HG02973 (cell line): ENCODE measurements around the gene SEC31B.

Source experiments
- ATAC-seq: cut with Tn5 transposase; IDR thresholded peaks from one replicate; pipeline ENCODE4 v1.9.1; 2021; ENCODE audit warnings: moderate library complexity; ENCODE audit not compliant: unreplicated experiment

The SEC31B gene

DNA sequence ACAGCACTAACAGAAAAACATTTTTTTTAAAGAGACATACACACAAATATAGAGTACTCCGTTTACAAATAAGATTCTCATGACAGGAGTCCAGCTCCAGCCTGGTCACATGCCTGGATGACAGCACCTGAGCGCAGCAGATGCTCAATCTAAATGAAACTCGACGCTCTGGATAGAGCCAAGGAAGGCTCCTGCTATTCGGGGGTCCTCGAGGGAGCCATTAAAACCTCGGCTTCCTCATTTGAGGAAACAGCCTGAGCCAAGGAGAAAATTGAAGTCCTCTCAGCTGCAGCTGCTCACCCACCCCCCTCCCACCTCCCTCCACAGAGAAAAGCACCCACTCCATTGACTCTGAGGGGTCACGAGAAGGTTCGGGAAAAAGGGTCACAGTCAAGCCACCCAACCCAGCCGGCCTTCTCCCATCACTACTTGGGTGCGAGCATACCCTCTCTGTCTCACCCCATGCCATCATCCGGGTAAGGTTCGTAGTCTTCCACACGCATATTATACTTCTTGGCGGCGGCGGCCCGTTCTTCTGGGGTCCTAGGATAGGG, 9.3 kb upstream of the SEC31B start:
- no peak for ATAC-seq

DNA sequence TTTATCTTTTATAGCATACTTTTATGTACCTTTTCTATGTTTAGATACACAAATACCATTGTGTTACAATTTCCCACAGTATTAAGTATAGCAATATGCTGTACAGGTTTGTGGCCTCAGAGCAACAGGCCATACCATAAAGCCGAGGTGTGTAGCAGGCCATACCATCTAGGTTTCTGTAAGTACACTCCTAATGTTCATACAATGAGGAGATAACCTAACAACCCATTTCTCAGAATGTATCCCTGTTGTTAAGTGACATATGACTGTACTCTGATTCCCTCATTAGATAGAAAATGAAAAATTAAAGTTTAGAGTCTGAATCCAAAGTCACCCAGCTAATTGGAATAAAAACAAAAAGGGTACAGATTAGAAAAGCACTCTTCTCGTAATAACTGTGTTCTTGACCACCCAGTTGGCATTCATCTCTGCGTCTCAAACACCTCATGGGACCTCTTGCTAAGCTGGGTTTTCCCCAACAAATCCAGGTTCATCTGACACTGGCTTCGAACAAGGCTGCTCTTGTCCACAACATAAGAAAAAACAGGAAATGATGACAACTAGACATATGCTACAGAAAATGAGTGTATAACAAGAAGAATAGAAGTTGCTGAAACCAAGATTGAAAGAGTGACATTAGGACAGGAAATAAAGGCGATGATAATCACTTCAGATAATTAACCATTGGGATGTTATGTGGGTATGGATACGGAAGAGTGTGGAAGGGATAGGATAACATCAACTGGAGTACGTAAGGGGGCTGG, 8.6 kb upstream of the SEC31B start:
- ATAC-seq = no peak

DNA sequence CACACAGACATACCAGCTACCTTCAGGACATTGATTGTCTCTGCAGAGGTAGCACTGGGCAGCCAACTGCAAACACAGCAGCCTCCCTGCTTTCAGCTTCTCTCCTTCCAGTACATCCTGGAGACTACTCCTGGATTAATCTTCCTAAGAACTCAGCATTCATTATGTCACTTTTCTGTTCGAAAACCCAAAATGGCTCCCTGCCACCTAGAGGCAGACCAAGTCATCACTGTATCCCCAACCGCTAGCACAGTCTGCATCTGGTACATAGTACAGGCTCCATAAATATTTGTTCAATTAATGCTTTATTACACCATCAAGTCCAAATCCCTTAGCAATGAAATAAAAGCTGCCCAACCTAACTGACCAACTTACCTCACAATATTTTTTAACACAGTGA, 5.0 kb upstream of the SEC31B start:
- ATAC-seq = no peak

DNA sequence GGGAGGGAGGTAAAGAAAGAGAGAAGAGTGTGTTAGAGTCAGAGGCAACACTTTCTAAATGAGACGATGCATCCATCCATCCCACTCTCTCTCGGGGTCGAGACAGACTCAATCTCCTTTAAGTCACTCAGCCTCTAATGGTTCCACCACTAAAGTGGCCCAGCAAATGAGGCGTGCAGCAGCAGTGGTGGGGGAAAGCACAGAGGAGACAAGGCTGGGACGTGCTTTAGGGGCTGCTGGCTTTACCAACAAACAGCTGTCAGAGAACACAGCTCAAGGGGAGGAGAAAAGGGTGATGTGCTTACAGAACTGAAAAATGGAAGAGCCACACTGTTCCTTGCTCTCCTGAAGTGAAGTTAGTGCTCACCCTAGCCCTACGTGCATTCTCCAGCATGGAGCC, 4.5 kb upstream of the SEC31B start:
- ATAC-seq = no peak

DNA sequence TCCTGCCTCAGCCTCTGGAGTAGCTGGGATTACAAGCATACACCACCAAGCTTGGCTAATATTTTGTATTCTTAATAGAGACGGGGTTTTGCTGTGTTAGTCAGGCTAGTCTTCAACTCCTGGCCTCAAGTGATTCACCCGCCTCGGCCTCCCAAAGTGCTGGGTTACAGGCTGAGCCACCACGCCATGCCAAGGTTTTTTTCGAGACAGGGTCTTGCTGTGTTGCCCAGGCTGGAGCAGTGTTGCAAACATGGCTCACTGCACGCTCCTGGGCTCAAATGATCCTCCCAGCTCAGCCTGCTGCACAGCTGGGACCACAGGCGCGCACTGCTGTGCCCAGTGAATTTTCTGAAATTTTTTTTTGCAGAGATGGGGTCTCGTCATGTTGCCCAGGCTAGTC, 3.3 kb upstream of the SEC31B start:
- no peak for ATAC-seq

DNA sequence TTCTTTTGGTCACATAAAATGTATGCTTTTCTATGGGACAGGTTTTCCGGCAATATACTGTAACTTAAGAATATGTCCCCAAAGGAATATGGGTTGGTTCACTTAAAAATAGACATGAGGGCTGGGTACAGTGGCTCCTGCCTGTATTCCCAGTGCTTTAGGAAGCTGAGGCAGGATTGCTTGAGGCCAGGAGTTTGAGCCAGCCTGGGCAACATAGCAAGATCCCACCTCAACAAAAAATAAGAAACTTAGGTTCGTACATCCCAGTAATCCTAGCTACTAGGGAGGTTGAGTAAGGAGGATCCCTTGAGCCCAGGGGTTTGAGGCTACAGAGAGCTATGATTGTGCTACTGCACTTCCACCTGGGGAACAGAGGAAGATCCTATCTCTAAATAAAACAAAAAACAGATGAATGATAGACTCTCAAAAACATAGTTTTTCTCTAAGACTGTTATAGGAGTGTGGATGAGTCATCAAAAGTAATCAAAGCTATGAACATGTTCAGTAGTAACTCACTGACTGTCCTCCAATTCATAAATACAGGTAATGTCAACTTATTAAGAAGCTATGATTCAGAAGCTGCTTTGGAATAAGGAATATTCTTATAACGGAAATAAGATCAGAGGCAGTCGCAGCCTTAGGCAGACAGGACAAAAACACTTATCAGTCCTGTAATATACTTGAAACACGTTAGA, 2.6 kb upstream of the SEC31B start:
- no peak for ATAC-seq

DNA sequence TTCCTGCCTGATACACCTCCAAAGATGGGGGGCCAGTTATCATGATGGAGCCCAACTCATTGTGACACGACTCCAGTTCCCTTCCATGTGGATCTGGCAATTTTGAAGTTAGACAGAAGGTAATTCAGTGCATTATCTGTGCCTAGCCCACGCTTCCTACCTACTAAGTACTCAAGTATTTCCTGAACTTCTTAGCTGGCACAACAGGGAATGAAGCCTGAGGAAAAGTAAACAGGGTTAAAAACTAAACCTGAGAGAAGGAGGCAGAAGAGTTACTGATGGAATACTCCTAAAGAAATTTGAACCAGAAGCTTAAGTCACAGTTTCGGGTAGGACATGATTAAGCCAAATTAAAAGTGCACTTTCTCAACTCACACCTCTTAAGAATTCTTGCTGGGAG, 1.1 kb upstream of the SEC31B start:
- no peak for ATAC-seq

DNA sequence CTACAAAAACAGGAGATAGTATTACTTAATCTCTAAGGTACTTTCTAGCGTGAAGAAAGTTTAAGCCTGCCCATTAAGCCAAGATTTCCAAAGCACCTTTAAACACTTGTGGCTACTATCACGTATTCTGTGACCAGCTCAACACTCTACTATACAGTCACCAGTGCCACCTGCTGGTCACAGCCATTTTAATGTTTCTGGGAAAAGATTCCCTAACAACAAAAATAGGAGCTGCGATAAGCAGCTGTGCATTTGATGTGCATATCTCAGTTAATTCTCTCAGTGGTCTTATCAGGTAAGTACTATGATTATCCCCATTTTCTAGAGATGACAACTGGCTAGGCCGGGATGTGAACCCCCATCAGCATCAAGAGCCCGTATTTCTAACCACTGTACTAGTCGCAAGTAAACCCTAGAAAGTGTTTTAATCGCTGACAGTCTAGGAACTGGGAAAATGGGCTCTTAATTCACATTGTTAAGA, 860 bp downstream of the SEC31B start:
- ATAC-seq = no peak

DNA sequence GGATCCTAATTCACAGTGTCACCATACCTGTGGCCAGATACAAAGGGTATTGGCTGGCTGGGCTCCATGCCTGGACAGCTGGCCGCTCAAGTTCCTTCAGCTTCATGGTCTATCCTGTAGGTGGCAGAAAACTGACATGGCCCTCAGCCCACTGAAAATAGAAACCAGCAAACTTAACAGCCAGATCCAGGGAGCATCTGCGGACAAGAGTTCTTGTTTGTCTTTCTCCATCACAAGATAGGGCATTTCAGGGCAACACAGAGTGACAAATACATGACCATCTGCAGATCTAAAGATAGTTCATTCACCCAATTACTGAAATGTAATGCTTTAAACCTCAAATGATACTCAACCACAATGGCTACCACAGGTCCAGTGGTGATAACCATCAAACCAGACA, 2.8 kb downstream of the SEC31B start:
- ATAC-seq = no peak

DNA sequence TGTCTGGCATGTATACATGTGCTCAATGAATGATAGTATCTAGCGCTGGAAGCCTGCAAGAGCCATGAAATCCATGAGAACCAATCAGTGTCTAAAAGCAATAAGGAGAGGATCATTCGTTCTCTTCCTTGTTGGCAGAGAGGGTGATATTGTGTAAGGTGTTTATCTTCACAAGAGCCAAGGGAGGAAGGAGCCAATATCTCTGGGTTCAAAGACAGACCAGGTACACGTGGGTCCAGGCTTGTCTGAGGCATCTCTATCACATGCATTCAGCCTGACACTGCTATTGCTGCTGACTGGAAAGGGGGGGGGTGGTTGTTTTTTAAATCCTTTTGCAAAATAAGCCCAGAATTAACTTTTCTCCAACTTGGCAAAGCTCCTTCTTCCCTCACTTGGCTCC, 4.0 kb downstream of the SEC31B start:
- ATAC-seq = no peak

DNA sequence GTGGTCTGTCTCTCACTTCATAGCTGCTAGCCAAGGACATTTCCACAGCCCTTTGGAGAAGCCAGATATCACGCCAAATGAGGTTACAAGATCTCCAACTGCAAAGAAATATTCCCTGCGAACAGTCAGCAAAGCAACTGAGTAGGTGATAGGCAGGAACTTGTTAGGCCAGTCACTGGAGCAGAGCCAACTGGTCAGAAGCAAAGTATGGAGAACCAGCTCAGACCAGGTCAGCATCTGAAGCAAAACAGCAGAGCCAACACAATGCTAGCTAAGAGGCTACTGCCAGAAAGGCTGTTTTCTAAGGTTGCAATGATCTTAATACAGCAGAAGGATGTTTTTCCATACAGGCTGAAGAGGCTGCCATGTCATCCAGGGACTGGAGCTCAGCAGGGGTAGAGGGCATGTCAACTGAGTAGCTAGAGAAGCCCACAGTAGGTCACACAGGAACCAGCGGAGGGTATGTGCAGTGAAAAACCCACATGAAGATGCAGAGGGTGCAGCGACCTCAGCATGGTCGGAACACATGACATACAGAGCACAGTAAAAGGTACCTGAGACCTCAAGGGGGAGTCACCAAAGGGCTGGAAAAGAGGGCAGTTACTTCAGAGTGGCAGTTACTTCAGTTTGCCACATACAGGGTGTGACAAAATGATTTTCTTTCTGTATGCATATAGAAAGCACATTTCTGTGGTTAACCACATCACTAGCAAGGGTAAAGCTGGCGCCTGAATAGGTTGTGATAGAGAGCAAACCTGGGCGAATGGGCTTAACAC, 8.9 kb downstream of the SEC31B start:
- no peak for ATAC-seq

DNA sequence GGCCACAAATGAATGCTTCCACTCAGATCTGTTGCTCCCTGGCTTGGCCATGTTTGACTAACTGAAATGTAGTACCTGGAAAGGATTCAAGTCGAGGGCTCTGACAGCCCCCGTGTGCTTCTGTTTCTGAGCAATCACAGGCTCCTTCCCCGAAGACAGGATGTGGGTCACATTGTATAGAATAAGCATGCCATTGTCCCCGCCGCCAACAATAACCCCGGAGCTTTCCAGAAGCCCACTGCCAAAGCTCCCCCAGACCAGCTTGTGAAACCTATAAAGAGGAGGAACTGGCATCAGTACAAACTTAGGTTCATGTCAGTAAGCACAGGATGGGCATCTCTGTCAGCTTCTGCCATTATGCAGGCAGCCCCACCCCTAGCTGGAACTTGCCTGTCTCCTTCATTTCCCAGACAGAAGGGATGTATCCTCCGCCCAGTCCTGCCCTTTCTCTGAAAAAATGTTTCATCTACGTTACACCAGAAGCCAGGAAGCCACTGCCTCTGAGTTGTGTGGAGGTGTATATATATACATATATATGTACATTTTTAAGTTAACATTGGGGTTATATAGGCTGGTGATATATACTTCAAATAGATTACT, 10.3 kb downstream of the SEC31B start:
- ATAC-seq = no peak

DNA sequence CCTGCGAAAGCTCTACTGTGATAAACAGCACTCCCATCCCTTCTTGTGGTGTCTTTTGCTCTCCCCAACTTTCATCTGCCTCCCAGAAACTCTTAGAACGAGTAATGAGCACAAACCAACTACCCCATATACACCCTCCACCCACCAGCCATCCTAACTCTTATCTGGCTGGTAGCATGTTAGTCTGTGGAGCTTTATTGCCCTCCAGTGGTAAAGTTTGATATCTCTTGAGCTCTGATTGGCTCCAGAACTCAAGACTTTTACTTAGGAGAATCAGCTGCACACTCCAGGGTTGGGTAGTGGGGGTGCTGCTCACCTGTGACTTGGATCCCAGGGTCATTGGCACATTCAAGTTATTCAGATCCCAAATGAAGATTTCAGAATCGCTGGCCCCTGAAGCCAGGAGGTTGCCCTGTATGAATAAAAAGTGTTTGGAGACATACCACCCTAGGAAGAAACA, 10.9 kb downstream of the SEC31B start:
- ATAC-seq = no peak

DNA sequence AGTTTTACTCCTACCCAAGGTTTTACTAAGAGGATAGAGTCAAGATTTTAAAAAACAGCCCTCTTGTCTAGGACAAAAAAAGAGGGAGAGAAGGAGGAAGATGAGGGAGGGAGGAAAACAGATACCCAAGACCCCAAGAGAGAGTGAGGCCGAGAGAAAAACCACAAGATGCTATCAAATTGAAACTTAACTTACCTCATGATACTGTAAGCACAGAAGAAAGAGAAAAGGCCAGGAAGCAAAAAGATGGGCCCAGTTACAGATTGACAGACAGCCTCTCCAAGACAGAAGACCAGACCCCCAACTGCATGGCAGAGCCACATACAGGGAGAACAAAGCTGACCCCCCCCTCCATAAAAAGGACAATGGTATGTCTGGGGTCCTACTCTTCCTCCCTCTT, 11.4 kb downstream of the SEC31B start:
- ATAC-seq = no peak

DNA sequence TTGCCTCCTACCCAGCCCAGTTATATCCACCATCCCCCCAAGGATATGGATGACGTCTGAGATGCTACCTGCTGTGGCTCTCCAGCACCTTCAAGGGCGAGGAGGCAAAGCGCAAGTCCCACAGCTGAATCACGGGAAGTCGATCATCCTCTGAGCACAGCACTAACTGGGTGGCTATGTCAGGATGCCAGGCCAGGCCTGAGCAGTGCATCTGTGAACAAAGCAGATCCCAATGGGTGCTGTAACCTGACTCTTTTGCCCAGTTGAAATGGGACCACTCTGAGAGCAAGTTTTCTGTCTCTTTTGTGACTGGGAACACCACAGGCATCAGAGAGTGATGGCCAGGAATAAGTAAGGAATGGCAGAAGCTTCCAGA, 12.3 kb downstream of the SEC31B start:
- no peak for ATAC-seq

DNA sequence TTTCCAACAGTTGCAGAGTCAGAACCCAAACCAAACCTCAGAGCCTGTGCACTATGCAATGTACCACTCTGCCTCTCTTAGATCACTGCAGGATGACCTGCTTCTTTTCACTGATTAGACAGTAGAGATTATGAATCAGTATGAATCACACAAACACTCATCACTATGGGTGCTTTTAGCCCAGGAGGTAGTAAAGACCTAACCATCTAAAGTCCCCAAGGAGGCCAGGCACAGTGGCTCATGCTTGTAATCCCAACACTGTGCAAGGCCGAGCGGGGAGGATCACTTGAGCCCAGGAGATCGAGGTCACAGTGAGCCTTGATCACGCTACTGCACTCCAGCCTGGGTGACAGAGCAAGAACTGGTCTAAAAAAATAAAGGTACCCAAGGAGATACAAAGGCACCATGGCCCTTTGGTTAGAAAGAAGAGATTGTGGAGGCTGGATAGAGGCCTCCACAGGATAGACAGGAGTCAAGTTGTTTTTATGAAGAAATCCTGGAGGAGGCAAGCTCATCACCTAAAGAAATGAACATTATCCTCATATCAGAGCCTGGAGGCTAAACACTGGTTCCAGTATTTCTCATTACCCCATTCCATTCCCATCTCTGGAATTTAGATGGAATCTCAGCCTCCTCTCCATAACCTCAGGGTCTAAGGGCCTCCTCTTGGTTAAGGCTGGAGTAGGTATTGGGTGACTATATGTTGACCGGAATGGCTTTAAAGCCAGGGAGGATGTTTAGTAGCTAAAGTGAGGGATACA, 12.9 kb downstream of the SEC31B start:
- no peak for ATAC-seq

DNA sequence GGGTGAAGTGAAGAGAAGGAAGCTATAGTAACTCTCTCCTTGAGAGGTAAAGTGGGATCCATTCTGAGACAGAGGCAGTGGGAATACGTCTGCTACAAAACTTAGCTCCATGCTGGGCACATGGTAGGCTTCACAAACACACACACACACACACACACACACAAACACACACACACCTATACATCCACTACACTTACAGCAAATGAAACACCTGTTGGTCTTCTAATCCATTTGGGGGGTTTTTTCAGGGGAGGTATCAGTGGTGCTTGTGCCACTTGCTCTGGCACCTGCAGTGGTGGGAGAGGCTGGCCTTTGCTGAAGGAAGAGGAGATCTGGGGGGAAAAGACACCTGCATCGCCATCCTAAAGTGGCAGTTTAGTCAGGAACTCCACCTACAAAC, 14.5 kb downstream of the SEC31B start:
- ATAC-seq = no peak

DNA sequence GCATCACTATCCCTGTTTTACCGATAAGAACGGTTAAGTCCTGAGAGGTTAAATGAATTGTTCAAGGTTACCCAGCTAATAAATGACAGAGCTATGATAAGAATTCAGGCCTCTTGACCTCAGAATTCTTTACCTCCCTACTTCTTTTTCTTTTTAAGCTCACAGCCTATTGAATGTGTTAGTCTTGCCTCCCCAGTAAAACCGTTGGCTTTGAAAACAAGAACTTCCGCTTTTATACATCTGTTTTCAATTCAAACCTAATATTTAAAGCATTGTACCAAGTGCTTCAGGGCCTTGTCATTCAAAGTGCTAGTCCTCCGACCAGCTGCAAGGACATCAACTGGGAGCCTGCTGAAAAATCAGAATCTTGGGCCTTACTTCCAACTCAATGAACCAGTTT, 15.6 kb downstream of the SEC31B start:
- ATAC-seq = no peak

DNA sequence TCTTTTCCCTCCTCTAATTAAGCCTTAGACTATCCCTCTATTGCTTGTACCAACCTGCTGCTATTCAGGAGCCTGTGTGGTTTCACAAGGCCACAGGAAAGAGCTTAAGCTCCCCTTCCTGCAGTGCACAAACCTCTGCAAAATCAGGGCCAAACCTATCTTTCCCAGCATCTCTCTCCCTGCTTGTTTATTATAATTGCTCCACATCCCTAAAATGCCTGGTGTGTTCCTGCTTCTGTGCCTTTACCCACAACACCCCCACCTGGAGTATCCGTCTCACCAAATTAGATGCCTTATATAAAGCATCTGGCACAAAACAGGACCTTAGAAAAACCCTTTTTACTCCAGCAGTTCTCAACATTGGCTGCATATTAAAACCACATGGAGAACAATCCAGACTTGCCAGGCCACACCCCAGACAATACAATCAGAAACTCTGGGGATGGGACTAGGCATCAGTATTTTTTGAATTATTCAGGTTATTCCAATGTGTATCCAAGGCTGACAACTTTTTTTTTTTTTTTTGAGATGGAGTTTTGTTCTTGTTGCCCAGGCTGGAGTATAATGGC, 16.7 kb downstream of the SEC31B start:
- no peak for ATAC-seq

DNA sequence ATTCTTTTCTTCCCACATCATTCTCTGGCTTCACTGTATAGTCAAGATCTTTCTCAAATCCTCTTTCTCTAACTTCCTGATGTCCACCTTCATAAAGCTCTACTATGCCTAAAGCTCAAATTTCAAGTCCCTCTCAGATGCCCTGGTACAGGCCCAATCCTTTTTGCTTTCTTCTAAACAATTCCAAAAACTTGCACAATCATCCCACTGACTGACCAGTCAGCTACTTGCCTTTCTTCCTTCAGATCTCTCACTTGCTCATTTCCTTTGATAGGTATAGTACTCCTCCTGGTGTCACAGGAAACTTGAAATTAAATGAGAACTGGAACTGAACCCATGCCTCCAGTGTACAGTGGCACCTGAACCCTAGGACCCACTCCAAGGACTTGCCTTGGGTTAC, 18.2 kb downstream of the SEC31B start:
- no peak for ATAC-seq
